ENCODE results near the gene SLC1A2.
"Not testable (repeated sequence)": the region's sequence is repeated elsewhere in the genome, so short reads cannot be mapped to it uniquely, and the experiment has no call there.

Gene SLC1A2

GRCh38 chr11:35242412-35243242, 176.7 kb downstream of the SLC1A2 start:
- DNase-seq (ENCODE audit: low spot score), result no peak

GRCh38 chr11:35241531-35241930, 177.8 kb downstream of the SLC1A2 start:
- no peak for DNase-seq (ENCODE audit: low spot score)

- DNase-seq (ENCODE audit: low spot score), result no peak
These were observed 178.3 kb downstream of the SLC1A2 start for GRCh38 chr11:35241083-35241482.

DNA sequence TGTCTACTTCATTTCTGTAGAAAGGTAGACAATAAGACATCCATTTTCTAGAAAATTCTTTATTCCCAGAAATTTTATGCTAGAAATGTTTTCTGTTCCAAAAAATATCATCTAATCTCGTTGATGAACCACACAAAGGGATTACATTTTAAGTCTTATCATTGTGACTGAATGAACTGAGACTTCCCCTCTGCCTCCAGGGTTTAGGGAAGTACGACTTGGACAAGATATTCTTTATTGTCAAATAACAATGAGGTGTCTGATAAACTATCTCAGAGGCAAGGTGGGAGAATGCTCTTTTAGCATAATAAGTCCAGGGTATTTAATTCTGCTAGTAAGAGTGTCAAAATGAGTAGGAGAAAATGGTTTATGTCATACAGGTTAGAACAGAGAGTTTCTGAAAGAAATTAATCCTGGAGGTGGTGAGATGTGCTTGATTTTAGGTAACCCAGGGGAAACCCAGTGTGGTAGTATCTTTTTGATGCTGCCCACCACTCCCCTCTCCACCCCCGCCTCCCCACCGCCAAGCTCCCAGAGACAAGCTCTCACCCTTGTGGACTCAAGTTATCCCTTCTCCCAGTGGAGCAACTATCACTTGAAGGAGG, 179.8 kb downstream of the SLC1A2 start:
- DNase-seq (ENCODE audit: low spot score), result no peak

DNA sequence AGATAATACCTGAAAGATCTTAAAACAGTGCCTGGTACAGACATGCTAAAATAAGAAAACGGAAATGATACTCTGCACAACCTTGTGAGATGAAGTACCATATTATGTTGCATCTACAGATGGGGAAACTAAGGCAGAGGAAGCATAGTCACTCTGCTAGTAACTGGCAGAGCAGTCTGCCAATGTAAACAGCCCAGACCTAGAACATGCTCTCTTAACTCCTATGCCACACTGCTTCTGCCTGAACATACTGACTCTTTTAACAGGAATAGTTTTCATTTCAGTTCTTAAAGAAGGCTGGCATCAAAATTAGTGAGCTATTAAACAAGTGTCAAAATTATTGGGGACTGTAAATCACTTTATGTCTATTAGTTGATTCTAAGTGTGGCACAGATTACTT, 180.5 kb downstream of the SLC1A2 start:
- no peak for DNase-seq (ENCODE audit: low spot score)

DNA sequence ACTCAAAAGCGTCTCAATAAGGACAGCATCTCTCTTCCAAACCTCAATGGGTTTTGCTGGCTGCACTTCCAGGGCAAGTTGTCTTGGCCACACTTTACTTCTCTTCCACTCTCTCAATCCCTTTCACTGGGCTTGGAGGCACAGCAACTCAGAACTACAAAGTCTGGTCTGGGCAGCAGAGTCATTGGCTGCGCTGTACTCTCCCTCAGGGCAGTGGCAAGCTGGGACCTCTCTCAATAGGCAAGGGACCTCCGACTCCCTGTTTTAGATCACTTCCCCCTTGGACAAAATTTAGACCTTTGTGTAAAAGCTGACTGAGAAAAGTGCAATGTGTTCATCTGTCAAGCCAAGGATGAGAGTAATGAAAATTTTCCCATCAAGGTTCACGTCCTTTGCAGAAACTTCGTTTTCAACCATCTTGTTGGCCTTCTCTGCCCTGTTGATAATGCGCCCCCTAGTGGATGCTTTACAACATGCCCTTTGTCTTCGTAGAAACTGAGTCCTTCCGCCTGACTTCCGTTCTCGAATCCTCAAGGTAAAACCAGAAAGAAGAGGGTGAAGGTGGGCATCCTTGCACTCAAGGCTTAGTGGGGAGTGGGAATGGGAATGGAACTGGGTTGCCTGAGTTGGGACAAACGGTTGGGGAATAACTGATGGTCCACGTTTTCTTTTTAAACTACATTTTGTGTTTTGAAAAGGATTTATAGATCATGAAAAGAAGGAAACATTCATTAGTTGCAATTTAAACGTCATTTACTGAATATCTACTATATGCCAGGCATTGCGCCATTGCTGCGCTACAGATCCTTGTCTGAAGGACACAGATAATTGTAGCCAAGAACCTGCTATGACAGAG, 181.3 kb downstream of the SLC1A2 start:
- peak; percentile 15 for DNase-seq (ENCODE audit: low spot score)

- no peak for DNase-seq (ENCODE audit: low spot score)
These were observed 182.0 kb downstream of the SLC1A2 start for GRCh38 chr11:35237351-35237750.

GRCh38 chr11:35236667-35237003, 182.7 kb downstream of the SLC1A2 start:
- DNase-seq (ENCODE audit: low spot score), result no peak

- no peak for DNase-seq (ENCODE audit: low spot score)
These were observed 183.3 kb downstream of the SLC1A2 start for GRCh38 chr11:35235936-35236666.

- no peak for DNase-seq (ENCODE audit: low spot score)
These were observed 183.9 kb downstream of the SLC1A2 start for GRCh38 chr11:35235498-35235897.

- DNase-seq (ENCODE audit: low spot score), result no peak
These were observed 184.2 kb downstream of the SLC1A2 start for GRCh38 chr11:35235157-35235468.

DNA sequence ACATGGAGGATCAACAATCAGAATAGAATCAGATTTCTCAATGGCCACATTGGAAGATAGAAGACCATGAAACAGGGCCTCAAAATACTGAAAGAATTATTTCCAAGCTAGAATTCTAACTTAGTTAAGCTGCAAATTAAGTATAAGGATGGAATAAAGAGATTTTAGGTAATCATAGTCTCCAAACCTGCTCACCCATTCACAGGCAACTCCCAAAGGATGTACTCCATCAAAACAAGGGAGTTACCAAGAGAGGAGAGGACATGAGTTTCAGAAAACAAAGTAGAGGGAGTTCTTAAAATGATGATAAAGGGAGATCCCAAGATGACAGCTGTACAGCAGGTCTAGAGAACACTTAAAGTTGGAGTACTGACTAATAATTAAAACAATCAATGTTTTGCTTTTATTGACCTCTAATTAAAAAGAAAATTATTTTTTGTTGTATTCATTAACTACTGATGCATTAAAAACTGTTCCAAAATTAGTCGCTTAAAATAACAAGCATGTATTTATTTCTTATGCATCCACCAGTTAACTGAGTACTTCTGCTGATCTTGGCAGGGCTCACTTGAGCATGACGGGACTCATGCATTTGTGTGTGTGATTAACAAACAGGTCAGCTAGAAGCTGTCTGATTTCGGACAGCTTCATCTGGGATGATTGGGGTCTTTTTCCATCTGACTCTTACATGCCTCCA, 184.8 kb downstream of the SLC1A2 start:
- DNase-seq (ENCODE audit: low spot score), result no peak

GRCh38 chr11:35233518-35233917, 185.8 kb downstream of the SLC1A2 start:
- no peak for DNase-seq (ENCODE audit: low spot score)

- no peak for DNase-seq (ENCODE audit: low spot score)
These were observed 186.4 kb downstream of the SLC1A2 start for GRCh38 chr11:35232891-35233330.

- DNase-seq (ENCODE audit: low spot score), result no peak
These were observed 188.1 kb downstream of the SLC1A2 start for GRCh38 chr11:35231076-35231860.

DNA sequence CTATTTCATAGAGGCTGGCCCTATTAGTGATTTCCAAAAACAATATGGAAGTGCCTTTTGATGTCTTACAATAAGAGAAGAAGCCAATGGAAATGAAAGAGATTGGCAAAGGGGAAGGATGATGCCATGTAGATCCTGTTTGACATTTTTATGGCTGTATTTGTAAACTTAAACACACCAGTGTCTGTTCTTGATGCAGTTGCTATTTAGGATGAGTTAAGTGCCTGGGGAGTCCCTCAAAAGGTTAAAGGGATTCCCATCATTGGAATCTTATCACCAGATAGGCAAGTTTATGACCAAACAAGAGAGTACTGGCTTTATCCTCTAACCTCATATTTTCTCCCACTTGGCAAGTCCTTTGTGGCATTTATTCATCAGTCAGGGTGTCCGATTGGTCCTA, 189.0 kb downstream of the SLC1A2 start:
- DNase-seq (ENCODE audit: low spot score), result no peak

GRCh38 chr11:35228328-35228725, 191.0 kb downstream of the SLC1A2 start:
- no peak for DNase-seq (ENCODE audit: low spot score)

DNA sequence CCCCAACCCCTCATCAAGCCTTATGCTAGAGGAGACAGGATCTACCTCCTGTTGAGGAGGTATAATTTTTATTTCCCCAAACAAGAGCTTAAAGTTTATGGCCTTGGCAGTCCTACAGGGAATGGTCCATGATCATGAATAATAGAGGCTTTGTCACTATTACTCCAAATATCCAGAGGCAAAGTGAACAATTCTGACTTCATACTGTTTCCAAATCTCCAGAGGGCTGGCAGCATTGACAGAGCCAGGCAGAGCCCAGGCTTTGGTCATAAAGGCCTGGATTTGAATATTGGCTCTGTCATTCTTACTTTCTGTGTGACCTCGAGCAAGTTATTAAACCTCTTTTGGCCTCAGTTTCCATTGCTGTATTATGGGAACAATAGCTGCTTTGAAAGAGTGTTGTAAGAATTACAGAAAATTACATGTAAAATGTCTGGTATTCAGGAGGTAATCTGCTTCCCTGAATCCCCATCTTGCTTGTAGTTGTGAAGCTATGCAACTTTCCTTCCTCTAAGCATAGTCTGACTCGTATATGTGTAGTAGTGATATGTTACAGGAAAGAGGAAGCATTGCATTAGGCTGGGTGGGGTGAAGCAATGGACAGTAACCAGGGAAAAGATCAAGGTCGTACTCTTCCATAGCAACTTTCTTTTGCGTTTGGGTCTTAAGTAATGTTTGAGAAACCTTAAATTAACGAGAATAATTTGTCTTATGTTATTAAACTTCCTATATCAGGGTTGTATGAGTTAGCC, 191.6 kb downstream of the SLC1A2 start:
- no peak for DNase-seq (ENCODE audit: low spot score)

GRCh38 chr11:35226756-35227155, 192.6 kb downstream of the SLC1A2 start:
- DNase-seq (ENCODE audit: low spot score), result not testable (repeated sequence)

DNA sequence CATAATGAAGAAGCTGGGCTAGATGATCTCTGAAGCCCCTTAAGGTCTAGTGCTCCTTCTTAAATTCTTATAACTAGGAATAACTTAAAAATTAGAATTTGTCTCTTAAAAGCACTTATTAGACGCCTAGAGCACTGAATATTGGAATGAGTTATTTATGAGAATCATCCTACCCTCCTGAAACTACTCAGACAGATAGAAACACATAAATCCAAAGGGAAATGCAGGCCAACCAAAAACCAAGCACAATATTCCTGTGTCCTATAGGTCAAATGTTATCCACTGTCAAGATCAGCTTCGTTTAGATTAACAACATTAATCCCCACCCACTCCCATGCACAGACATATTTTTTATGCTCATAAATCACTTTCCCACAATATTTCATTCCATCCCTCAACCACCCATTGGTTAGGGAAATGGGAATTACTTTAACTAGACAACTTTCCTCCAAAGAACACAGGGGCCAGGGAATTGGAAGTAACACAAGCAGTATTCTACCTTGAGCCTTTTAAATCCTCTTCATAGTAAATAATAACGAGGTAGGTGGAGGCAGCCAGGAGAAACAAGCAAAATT, 193.3 kb downstream of the SLC1A2 start:
- DNase-seq (ENCODE audit: low spot score), result no peak

Measured in HuH-7 (cell line).